ENCODE data around the gene ARSI. TPM values are rescaled to one million over a fixed set of nuclear protein-coding genes. Genes with fewer than 3 reads are reported as not detected.

ARSI gene
- total RNA-seq, 2 donors from 2014 or later = 0.26 TPM; not detected in 1

DNA sequence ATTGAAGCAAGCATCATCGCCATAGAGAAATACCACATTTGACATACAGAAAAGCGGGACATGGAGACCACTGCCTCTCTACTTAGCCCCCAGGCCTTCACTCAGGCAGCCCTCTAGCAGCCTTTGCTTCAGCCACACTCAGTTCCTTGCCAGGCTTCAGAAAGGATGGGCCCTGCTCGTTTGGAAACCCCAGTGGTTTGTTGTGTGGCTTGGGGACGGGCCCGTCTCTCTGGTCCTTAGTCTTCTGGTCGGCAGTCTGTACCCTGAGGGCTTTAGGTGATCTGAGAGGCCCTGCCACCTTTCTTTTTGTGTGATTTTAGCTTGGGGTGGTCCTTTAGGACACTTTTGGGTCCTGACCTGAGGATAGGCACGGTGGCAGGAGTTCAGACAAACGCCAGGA is 21.1 kb upstream of the ARSI start:
- no peak overlapping the region for H3K4me3 ChIP-seq
- peaks cover 7% of the 10 kb centered on the region for H3K4me1 ChIP-seq
- no peaks in the 10 kb centered on the region for H3K9me3 ChIP-seq
- TF ChIP-seq POLR2A (IDR thresholded peaks at IDR 0.05) (no peak), CTCF (IDR thresholded peaks at IDR 0.05) (no peak)
- H3K27ac ChIP-seq = no peak overlapping the region
- DNase-seq (no peak), ATAC-seq (no peak)
- no peaks in the 10 kb centered on the region for H3K36me3 ChIP-seq (replicated peaks in 1 of 2; ENCODE audit: insufficient read depth in 1 of 2, low read depth in 2 of 2)
- intact Hi-C loops (cut with DNase I) = no loop called here
- 57 to 88% methylated on average over 7 to 8 of the region's 8 CpGs for WGBS, 2 donors
- no peaks in the 10 kb centered on the region for H3K27me3 ChIP-seq

- no peak overlapping the region for H3K4me3 ChIP-seq
- peaks cover 7% of the 10 kb centered on the region for H3K4me1 ChIP-seq
- ATAC-seq (no peak), DNase-seq (no peak)
- H3K27ac ChIP-seq = no peak overlapping the region
- TF ChIP-seq CTCF (IDR thresholded peaks at IDR 0.05) (no peak), POLR2A (IDR thresholded peaks at IDR 0.05) (no peak)
- H3K27me3 ChIP-seq = no peaks in the 10 kb centered on the region
- H3K9me3 ChIP-seq = no peaks in the 10 kb centered on the region
- H3K36me3 ChIP-seq (replicated peaks in 1 of 2; ENCODE audit: insufficient read depth in 1 of 2, low read depth in 2 of 2) = no peaks in the 10 kb centered on the region
- intact Hi-C loops (cut with DNase I) = no loop called here
- 76 to 86% methylated on average over 6 of the region's 6 CpGs for WGBS, 2 donors
Measured at GRCh38 chr5:150323092-150323491, 20.4 kb upstream of the ARSI start.

DNA sequence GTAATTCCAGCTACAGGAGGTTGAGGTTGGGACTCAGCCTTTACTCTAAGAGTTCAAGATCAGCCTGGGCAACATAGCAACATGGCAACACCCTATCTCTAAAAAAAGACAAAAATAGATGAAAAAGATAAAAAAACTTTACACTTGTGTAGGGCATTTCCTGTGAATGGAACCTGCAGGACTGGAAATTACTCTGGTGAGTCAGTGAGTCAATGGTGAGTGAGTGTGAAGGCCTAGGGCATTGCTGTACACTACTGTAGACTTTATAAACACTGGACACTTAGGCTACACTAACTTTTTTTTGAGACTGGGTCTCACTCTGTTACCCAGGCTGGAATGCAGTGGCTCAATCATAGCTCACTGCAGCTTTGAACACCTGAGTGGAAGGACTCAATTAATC is 19.5 kb upstream of the ARSI start:
- no peak overlapping the region for H3K27ac ChIP-seq
- DNase-seq (no peak), ATAC-seq (no peak)
- H3K9me3 ChIP-seq = no peaks in the 10 kb centered on the region
- H3K36me3 ChIP-seq (replicated peaks in 1 of 2; ENCODE audit: insufficient read depth in 1 of 2, low read depth in 2 of 2) = no peaks in the 10 kb centered on the region
- peaks cover 7% of the 10 kb centered on the region for H3K4me1 ChIP-seq
- intact Hi-C loops (cut with DNase I) = no loop called here
- no peak overlapping the region for H3K4me3 ChIP-seq
- TF ChIP-seq CTCF (IDR thresholded peaks at IDR 0.05) (no peak), POLR2A (IDR thresholded peaks at IDR 0.05) (no peak)
- no peaks in the 10 kb centered on the region for H3K27me3 ChIP-seq

DNA sequence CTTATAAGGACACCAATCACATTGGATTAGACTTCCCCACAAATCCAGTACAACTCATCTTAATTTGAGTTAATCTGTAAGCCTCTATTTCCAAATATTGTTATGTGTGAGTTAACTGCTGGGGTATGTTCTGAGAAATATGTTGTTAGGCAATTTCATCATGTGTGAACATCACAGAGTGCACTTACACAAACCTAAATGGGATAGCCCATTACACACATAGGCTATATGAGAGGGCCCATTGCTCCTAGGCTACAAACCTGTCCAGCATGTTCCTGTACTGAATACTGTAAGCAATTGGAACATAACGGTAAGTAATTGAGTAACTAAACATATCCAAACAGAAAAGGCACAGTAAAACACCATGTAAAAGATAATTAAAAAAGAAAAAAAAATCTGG is 19.1 kb upstream of the ARSI start:
- H3K9me3 ChIP-seq = no peaks in the 10 kb centered on the region
- peaks cover 7% of the 10 kb centered on the region for H3K4me1 ChIP-seq
- no peaks in the 10 kb centered on the region for H3K36me3 ChIP-seq (replicated peaks in 1 of 2; ENCODE audit: insufficient read depth in 1 of 2, low read depth in 2 of 2)
- TF ChIP-seq CTCF (IDR thresholded peaks at IDR 0.05) (no peak), POLR2A (IDR thresholded peaks at IDR 0.05) (no peak)
- H3K4me3 ChIP-seq = no peak overlapping the region
- no peak overlapping the region for H3K27ac ChIP-seq
- H3K27me3 ChIP-seq = no peaks in the 10 kb centered on the region
- 87 to 91% methylated on average over 1 of the region's 1 CpG for WGBS, 2 donors
- DNase-seq (no peak), ATAC-seq (no peak)
- intact Hi-C loops (cut with DNase I) = no loop called here

DNA sequence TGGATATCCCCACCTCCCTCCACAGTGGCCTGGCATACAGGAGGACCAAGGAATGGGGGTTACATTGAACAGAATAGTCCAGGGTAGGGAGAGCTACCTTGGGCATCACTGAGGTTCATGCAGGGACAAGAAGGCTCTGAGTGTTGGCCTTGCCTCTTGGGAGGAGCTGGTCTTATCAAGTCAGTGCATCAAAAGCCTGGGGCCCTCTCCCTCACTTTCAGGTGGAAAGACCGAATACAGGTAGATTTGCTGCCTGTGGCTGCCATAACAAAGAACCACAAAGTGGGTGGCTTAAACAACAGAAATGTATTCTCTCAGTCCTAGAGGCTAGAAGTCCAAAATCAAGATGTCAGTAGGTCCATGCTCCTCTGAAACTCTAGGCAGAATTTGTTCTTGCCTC is 18.5 kb upstream of the ARSI start:
- Histone ChIP-seq H3K4me3 (no peak overlapping the region), H3K9me3 (no peaks in the 10 kb centered on the region), H3K27me3 (no peaks in the 10 kb centered on the region), H3K4me1 (peaks cover 7% of the 10 kb centered on the region), H3K36me3 (replicated peaks in 1 of 2; ENCODE audit: insufficient read depth in 1 of 2, low read depth in 2 of 2) (no peaks in the 10 kb centered on the region), H3K27ac (no peak overlapping the region)
- 78 to 100% methylated on average over 1 of the region's 1 CpG for WGBS, 2 donors
- ATAC-seq (no peak), DNase-seq (no peak)
- TF ChIP-seq CTCF (IDR thresholded peaks at IDR 0.05) = no peak
- no peak for TF ChIP-seq POLR2A (IDR thresholded peaks at IDR 0.05)
- intact Hi-C loops (cut with DNase I) = no loop called here
